Airway epithelial cell (primary cell): ENCODE results near the gene FLOT1. TPM values are rescaled to one million over a fixed set of nuclear protein-coding genes. Genes with fewer than 3 reads are reported as not detected.

ENCODE experiments used
- total RNA-seq: library from RNA; depleted of rRNA; stranded (reverse); fragments of >200 nt; gene quantifications from 2 replicates; pipeline ENCODE4 v1.2.3, GENCODE V29; 2015

Gene FLOT1, protein sequence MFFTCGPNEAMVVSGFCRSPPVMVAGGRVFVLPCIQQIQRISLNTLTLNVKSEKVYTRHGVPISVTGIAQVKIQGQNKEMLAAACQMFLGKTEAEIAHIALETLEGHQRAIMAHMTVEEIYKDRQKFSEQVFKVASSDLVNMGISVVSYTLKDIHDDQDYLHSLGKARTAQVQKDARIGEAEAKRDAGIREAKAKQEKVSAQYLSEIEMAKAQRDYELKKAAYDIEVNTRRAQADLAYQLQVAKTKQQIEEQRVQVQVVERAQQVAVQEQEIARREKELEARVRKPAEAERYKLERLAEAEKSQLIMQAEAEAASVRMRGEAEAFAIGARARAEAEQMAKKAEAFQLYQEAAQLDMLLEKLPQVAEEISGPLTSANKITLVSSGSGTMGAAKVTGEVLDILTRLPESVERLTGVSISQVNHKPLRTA
- total RNA-seq: 32.4 and 36.5 TPM in 2 replicates

DNA sequence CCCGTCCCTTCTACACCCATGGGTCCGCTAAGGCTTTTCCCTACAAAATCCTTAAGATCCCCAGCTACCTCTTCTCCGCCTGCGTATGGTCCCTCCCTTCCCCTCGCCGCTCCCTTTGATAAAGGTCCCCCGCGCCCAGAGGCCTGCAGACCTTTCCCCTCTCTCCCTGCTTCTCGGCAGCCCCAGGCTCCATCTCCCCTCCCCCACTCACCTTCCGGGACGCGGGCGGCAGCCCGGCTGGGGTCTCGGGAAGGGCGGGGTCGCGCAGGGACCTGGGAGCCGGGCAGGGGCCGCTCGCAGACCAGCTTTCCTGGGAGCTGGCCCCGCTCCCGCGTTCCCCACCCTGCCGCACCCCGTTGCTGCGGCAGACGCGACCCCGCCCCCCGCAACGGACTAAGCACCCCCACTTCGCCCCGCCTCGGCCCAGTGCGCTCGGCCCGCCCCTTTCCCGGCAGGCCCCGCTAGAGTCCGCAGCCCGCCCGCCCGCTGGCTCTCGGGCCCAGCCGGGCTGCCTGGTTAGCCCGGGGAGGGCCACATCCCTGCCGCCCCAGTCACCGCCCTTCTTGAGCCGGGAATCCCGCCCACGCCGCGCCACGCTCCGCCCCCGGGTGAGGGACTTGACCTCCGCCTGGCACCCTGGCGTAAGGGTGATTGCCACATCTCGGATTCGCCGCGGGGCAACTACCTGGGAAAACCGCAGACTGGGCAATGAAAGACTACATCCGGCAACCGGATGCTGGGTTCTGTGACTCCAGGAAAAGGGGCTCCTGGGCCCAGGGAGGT, at the start of gene FLOT1:
FLOT1 (minus strand) TSS at position 372 of the 783 bp plus-strand sequence. CDS start 498 bp downstream, outside the sequence.

DNA sequence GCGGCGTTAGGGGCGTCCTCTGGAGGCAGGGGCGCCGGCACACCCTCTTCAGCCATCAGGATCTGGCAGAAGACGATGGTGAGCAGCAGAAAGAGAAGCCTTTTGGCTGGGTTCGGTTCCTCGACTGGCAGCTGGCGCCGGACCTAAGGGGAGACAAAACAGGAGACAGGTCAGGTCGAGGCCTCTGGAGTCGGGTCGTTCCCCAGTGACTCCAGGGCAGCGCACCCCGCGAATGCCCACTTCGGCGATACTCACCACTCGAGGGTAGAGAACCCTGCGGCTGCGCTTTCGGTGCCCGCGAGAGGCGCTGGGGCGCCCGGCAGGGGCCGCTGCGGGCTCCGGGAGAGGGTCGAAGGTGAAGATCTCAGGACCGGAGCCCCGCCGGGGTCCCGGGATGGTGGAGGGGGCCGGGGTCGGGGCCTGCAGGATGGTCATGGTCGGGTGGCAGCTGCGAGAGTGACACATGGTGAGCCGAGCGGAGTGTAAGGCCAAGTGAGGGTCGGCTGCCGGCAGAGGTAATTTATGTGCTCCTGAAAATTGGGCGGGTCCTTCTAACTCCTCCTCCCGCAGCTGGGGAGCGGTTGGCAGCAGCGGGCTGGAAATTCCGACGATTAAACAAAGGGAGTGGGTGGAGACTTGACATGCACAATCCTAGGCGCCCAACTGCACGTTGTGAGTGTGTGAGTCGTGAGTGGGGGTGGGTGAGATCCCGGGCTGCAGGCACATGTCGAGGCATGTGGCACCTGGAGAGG, 1.7 kb upstream of the FLOT1 start, which contains the start of gene IER3:
IER3 (minus strand) TSS at position 494 of the 752 bp plus-strand sequence; CDS start at position 465, 29 bp downstream.

DNA sequence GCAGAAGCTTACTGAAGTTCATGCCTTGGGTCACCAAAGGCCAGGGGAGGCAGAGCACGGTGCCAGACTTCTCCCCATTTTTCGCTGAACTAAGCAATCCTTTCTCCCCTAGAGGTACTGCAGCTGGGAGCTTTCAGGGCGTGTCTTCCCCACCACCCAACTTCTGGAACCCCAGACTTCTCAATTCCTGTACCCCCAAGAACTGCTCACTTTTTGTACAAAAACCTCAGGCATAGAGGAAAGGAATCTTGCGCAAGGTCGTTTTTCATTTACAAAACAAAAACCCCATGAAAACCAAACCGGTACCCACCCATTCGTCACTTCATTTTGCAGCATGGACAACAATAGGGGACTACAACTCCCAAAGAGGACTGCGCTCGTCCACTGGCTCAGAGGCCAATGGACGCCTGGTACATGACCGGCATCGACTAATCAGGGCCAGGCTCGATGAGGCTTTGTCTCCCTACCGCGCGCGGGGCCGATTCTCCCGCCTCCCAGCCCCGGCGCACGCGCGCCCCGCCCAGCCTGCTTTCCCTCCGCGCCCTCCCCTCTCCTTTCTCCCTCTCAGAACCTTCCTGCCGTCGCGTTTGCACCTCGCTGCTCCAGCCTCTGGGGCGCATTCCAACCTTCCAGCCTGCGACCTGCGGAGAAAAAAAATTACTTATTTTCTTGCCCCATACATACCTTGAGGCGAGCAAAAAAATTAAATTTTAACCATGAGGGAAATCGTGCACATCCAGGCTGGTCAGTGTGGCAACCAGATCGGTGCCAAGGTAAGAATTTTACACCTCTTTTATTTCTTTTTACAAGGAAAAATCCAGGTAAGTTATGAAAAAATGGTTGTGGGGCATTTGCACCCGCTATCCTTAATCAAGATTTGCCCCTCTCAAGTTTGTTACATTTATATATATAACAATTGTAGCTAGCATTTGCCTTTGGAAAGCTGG, 22.4 kb downstream of the FLOT1 start, which contains the start of gene TUBB:
TUBB (plus strand) TSS at position 562 of the 947 bp plus-strand sequence; CDS start at position 717, 155 bp downstream.

DNA sequence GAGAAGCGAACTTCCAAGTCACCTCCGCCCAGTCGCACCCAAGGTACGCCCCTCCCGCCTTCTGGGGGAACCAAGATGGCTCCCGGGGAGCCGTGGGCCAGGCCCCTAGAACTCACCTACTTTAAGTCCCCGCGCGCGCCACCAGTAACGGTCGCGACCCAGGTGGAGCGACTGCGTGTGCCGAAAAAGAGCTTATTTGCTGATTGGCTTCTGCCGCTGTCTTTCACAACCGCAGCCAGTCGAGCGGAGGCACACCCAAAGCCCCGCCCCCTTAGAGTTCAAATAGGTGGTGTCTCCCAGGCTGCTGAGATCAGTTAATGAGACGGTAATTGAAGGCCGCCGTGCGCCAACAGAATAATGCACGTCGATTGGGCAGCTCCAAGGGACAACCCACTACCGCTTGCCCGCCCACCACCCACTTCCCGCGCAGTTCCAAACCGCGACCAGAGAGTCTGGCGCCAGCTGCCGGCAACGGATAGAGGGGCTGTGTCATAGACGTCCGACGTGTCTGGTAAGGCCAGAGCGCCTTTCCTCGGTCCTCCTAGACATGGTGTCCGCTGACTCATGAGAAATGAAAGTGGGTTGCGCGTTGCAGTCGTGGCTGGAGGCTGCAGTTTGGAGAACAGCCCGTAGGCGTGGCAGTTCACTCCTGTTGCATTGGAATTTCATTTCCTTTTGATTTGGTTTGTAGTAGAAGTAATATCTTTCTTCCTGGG, 25.2 kb downstream of the FLOT1 start, which contains the start of gene MDC1:
MDC1 (minus strand) TSS at position 153 of the 716 bp plus-strand sequence. CDS start 2,106 bp downstream, outside the sequence.

DNA sequence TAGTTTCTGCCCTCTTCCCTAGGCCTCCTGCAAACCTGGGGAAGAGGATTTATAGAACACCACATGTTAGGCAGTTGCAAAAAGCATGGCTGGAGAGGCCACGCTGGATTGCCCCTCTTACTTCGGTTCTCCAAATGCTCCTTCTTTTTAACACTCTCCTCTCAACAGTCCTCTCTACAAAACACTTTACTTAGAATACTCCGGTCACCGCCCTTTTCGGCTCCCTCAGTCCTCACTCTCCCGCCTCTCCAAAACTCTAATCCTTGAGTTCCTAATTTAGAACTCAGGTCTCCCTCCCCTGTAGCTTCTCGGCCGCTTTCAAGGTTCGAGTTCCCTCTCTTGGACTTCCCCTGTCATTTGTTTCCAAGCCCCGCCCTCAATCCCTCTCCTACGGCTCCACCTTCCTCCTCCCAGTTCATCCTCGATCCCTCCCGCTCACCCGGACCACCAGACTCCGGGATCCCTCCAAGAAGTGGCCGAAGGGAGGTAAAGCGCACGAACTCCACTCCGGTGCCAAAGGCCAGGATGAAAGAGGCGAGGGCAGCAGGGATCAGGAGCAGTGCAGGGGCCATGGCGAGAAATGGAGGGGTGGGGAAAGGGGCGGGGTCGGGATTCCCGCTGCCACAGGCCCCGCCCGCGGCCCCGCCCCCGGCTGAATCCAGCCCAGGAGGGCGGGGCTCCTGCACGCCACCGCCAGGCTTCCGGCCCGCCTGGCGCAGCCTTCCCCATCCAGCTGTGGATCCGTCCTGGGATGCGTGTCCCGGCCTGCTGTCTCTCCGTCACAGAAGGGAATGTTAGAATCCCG, 51.9 kb downstream of the FLOT1 start, which contains the start of gene NRM:
NRM (minus strand) TSS at position 582 of the 805 bp plus-strand sequence; CDS start at position 572, 10 bp downstream.

DNA sequence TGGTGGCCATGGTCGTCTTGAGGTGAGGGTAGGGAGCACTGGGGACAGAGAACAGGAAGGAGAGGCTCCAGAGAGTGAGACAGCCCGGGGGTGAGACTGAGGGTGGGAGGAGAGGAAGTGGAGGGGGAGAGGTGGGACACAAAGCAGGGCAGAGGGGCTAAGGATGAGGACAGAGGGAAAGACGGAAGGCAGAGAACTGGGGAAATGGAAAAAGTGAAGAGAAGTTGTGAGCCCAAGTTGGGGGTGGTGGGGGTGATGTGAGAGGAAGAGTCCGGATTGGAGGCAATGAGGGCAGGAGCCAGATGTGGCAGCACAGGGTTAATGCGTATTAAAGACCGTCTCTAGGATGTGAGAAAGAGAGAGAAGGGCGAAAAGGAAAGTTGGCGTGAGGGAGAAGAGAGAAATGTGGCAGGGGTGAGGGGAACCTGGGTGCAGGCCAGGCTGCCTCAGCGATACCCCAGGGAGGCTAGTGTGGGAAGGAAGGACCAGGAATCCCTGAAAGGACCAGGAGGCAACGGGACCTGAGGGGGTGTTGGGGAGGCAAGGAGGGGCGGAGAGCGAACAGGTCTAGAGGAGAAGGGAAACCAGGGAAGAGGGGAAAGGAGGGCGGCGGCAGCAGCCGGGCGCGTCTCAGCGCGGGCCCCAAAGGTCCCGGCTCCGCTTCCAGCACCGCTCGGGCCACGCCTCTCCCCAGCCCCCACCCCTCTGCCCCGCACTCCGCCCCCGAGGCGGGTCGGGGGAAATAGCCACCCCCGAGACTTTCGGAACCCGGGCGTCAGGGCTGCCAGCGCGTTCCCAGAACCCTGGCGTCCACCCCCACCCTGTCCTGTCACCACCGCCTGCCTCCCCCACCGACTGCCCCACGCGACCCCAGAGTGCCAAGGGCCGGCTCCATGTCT, 56.2 kb downstream of the FLOT1 start, which contains the start of gene PPP1R18:
PPP1R18 (minus strand) TSS at position 637 of the 899 bp plus-strand sequence; CDS start at position 10, 627 bp downstream.

Other genes starting within 250 kb of the FLOT1 start
- gene GNL1, start 186.2 kb downstream of the FLOT1 start, total RNA-seq: 36.1 and 49.5 TPM in 2 replicates
- 2.9 and 8.5 TPM in 2 replicates for gene PRR3, start 185.4 kb downstream of the FLOT1 start, total RNA-seq
- gene ABCF1, start 171.2 kb downstream of the FLOT1 start, total RNA-seq: 43.1 and 44.7 TPM in 2 replicates
- gene PPP1R10, start 125.4 kb downstream of the FLOT1 start, total RNA-seq: 16.3 and 29.3 TPM in 2 replicates
- gene MRPS18B, start 124.8 kb downstream of the FLOT1 start, total RNA-seq: 46.5 and 60.3 TPM in 2 replicates
- gene ATAT1, start 115.8 kb downstream of the FLOT1 start, total RNA-seq: 4.6 and 5.3 TPM in 2 replicates
- 10.2 and 10.6 TPM in 2 replicates for gene C6orf136, start 95.6 kb downstream of the FLOT1 start, total RNA-seq
- 25.9 and 36.0 TPM in 2 replicates for gene DHX16, start 69.7 kb downstream of the FLOT1 start, total RNA-seq
- gene PPP1R18, start 56.0 kb downstream of the FLOT1 start, total RNA-seq: 34.1 and 44.7 TPM in 2 replicates
- gene NRM, start 51.7 kb downstream of the FLOT1 start, total RNA-seq: 7.4 and 13.3 TPM in 2 replicates
- gene MDC1, start 25.4 kb downstream of the FLOT1 start, total RNA-seq: 13.8 and 15.9 TPM in 2 replicates
- gene TUBB, start 22.3 kb downstream of the FLOT1 start, total RNA-seq: 601 and 896 TPM in 2 replicates
- 285 and 337 TPM in 2 replicates for gene IER3, start 1.9 kb upstream of the FLOT1 start, total RNA-seq
- gene DDR1, start 141.8 kb upstream of the FLOT1 start, total RNA-seq: 227 and 243 TPM in 2 replicates
- gene GTF2H4, start 165.5 kb upstream of the FLOT1 start, total RNA-seq: 12.6 and 15.9 TPM in 2 replicates
- gene VARS2, start 171.6 kb upstream of the FLOT1 start, total RNA-seq: 17.5 and 23.5 TPM in 2 replicates
- gene SFTA2, start 189.5 kb upstream of the FLOT1 start, total RNA-seq: not detected in 2 replicates
- not detected in 2 replicates for gene MUCL3, start 198.3 kb upstream of the FLOT1 start, total RNA-seq
- gene MUC21, start 241.0 kb upstream of the FLOT1 start, total RNA-seq: 0.14 TPM in 1 of 2 replicates, not detected in the other